Psoas muscle (tissue), 7 donors: Measurements from ENCODE around the gene URM1. TPM values are rescaled to one million over a fixed set of nuclear protein-coding genes. Genes with fewer than 3 reads are reported as not detected.

Experiments
- polyA plus RNA-seq, 3 donors: library from polyadenylated mRNA; stranded (reverse); fragments of 200-250 nt; gene quantifications; one replicate each; pipeline ENCODE4 v1.2.3, GENCODE V29; 2013
- total RNA-seq, 4 donors: library from RNA; stranded (reverse); fragmentation: NEBNext Ultra II Directional in 2 of 4; extraction: Animal tissue kit (Norgen Biotek cat#: 25700) in 2 of 4; gene quantifications; one replicate each; pipeline versions ENCODE4 v1.2.1 to v1.2.4, GENCODE V29; 2021 to 2023
- donor health status: healthy with polysubstance abuse.
- donor health status: DM: no; HTN: no; CAD: no; lungs with moderate emphysema.
- donor health status: Bipolar disorder and iron deficiency.
- donor health status: healthy.
- donor health status: DM: no; HTN: no; CAD: no.
- donor health status: DM: no; HTN: no; CAD: no.
- donor health status: DM: yes; HTN: yes; CAD: no.

Gene URM1
- total and polyA plus RNA-seq, 7 donors = 34.5 to 111 (median 57.9) TPM

Other genes starting within 250 kb of the URM1 start
- gene PTGES2, start 243.6 kb upstream of the URM1 start, total RNA-seq = 100 to 1,000 TPM; 102 to 150 (median 116) TPM
- 100 to 1,000 TPM in 2 of 3 donors, 10 to 100 TPM in 1; 61.2 to 134 (median 119) TPM for gene PTGES2, start 243.6 kb upstream of the URM1 start, polyA plus RNA-seq
- gene LCN2, start 221.9 kb upstream of the URM1 start, total RNA-seq = 1 to 10 TPM in 2 of 4 donors, under 1 TPM in 1, not detected in 1; 0.47 to 2.1 (median 1.4) TPM
- under 1 TPM; 0.08 to 0.90 (median 0.69) TPM for gene LCN2, start 221.9 kb upstream of the URM1 start, polyA plus RNA-seq
- gene BBLN, start 211.1 kb upstream of the URM1 start, total RNA-seq = 10 to 100 TPM; 14.0 to 21.3 (median 17.8) TPM
- 10 to 100 TPM; 23.1 to 36.2 (median 27.8) TPM for gene BBLN, start 211.1 kb upstream of the URM1 start, polyA plus RNA-seq
- 100 to 1,000 TPM in 3 of 4 donors, 10 to 100 TPM in 1; 86.0 to 119 (median 109) TPM for gene CIZ1, start 179.8 kb upstream of the URM1 start, total RNA-seq
- gene CIZ1, start 179.8 kb upstream of the URM1 start, polyA plus RNA-seq = 10 to 100 TPM; 36.2 to 84.7 (median 49.9) TPM
- 1 to 10 TPM; 1.2 to 5.4 (median 3.2) TPM for gene DNM1, start 168.0 kb upstream of the URM1 start, total RNA-seq
- gene DNM1, start 168.0 kb upstream of the URM1 start, polyA plus RNA-seq = 1 to 10 TPM; 1.1 to 2.4 (median 1.5) TPM
- gene GOLGA2, start 95.4 kb upstream of the URM1 start, total RNA-seq = 10 to 100 TPM; 63.5 to 85.3 (median 76.7) TPM
- 10 to 100 TPM; 57.2 to 79.4 (median 72.4) TPM for gene GOLGA2, start 95.4 kb upstream of the URM1 start, polyA plus RNA-seq
- gene SWI5, start 95.1 kb upstream of the URM1 start, total RNA-seq = 10 to 100 TPM in 3 of 4 donors, 1 to 10 TPM in 1; 10.0 to 24.7 (median 13.0) TPM
- 10 to 100 TPM; 20.1 to 23.0 (median 22.6) TPM for gene SWI5, start 95.1 kb upstream of the URM1 start, polyA plus RNA-seq
- gene TRUB2, start 48.9 kb upstream of the URM1 start, total RNA-seq = 10 to 100 TPM; 22.2 to 38.4 (median 32.9) TPM
- gene TRUB2, start 48.9 kb upstream of the URM1 start, polyA plus RNA-seq = 10 to 100 TPM; 20.6 to 31.8 (median 21.0) TPM
- 10 to 100 TPM; 20.0 to 26.8 (median 23.1) TPM for gene COQ4, start 48.5 kb upstream of the URM1 start, total RNA-seq
- gene COQ4, start 48.5 kb upstream of the URM1 start, polyA plus RNA-seq = 10 to 100 TPM; 32.3 to 60.9 (median 45.9) TPM
- gene SLC27A4, start 30.8 kb upstream of the URM1 start, total RNA-seq = 10 to 100 TPM; 10.4 to 26.2 (median 17.9) TPM
- gene SLC27A4, start 30.8 kb upstream of the URM1 start, polyA plus RNA-seq = 10 to 100 TPM; 24.7 to 61.5 (median 40.1) TPM
- 1 to 10 TPM; 2.2 to 6.5 (median 4.0) TPM for gene CERCAM, start 49.5 kb downstream of the URM1 start, total RNA-seq
- 1 to 10 TPM; 1.7 to 2.5 (median 2.3) TPM for gene CERCAM, start 49.5 kb downstream of the URM1 start, polyA plus RNA-seq
- gene ODF2, start 84.6 kb downstream of the URM1 start, total RNA-seq = 10 to 100 TPM in 1 of 4 donors, 1 to 10 TPM in 3; 6.7 to 12.3 (median 7.4) TPM
- 10 to 100 TPM in 2 of 3 donors, 1 to 10 TPM in 1; 9.6 to 20.5 (median 14.2) TPM for gene ODF2, start 84.6 kb downstream of the URM1 start, polyA plus RNA-seq
- 10 to 100 TPM; 16.1 to 25.7 (median 23.5) TPM for gene GLE1, start 133.3 kb downstream of the URM1 start, total RNA-seq
- 10 to 100 TPM; 10.3 to 29.5 (median 13.2) TPM for gene GLE1, start 133.3 kb downstream of the URM1 start, polyA plus RNA-seq
- gene SPTAN1, start 181.2 kb downstream of the URM1 start, total RNA-seq = 10 to 100 TPM; 42.6 to 91.4 (median 56.2) TPM
- gene SPTAN1, start 181.2 kb downstream of the URM1 start, polyA plus RNA-seq = 10 to 100 TPM; 18.1 to 30.7 (median 26.4) TPM